Small intestine (tissue), 7 donors: ENCODE results near the gene SBSN. TPM values are rescaled to one million over a fixed set of nuclear protein-coding genes. Genes with fewer than 3 reads are reported as not detected.
A peak's percentile ranks its signal among the peaks of the same experiment; 100 is the strongest.

Experiments used
- DNase-seq, 2 donors: peaks; one replicate each; pipeline versions ENCODE4 v3.0.0 to v3.0.0-alpha.2; 2013
- FAIRE-seq: peaks from 2 replicates; lab custom pipeline; 2012; peaks lifted over from hg19 to GRCh38; lab: Jason Lieb, UNC
- H3K27ac ChIP-seq, 3 donors: one replicate each; pipeline ENCODE4 v1.5.1; 2013; ENCODE audit warnings: low read length in 2 of 3, mild to moderate bottlenecking in 2 of 3, control low read depth in 1 of 3, inconsistent platforms in 1 of 3, low read depth in 1 of 3, moderate library complexity in 1 of 3
- H3K27me3 ChIP-seq, 3 donors: one replicate each; pipeline ENCODE4 v1.6.1; 2013; ENCODE audit warnings: low read length in 3 of 3, inconsistent platforms in 1 of 3; ENCODE audit not compliant: control insufficient read depth in 3 of 3, insufficient read depth in 3 of 3
- H3K36me3 ChIP-seq, 3 donors: one replicate each; pipeline ENCODE4 v1.6.1; 2013; ENCODE audit warnings: low read length in 3 of 3, inconsistent platforms in 1 of 3, low read depth in 1 of 3, mild to moderate bottlenecking in 1 of 3, moderate library complexity in 1 of 3; ENCODE audit not compliant: control insufficient read depth in 3 of 3, insufficient read depth in 2 of 3
- H3K4me1 ChIP-seq, 3 donors: one replicate each; pipeline ENCODE4 v1.6.1; 2013; ENCODE audit warnings: low read length in 2 of 3, inconsistent platforms in 1 of 3, low read depth in 1 of 3, mild to moderate bottlenecking in 1 of 3, moderate library complexity in 1 of 3; ENCODE audit not compliant: control insufficient read depth in 3 of 3, insufficient read depth in 2 of 3
- H3K4me3 ChIP-seq, 3 donors: one replicate each; pipeline ENCODE4 v1.5.1; 2013; ENCODE audit warnings: low read length in 3 of 3, control low read depth in 1 of 3, inconsistent platforms in 1 of 3, low read depth in 1 of 3, mild to moderate bottlenecking in 1 of 3, moderate library complexity in 1 of 3
- H3K9me3 ChIP-seq, 2 donors: one replicate each; pipeline ENCODE4 v1.6.1; 2013; ENCODE audit warnings: low read depth in 1 of 2, low read length in 1 of 2; ENCODE audit not compliant: control insufficient read depth in 2 of 2, insufficient read depth in 1 of 2
- WGBS, 3 donors: extraction: QIAGEN DNeasy Blood & Tissue Kit; methylation state at CpG; one replicate each; pipeline ENCODE4 v1.1.7; 2013; 5-methylcytosine and 5-hydroxymethylcytosine counted together
- polyA plus RNA-seq, 4 donors: library from polyadenylated mRNA; stranded (reverse) in 3 of 4; unstranded in 1 of 4; fragments of 200-250 nt in 3 of 4; fragments of 120-200 nt in 1 of 4; gene quantifications; one replicate each; pipeline versions ENCODE4 v1.2.1 to v1.2.3, GENCODE V29; 2013
- donor health status: healthy with polysubstance abuse.
- donor health status: control.
- donor health status: control.
- donor health status: Bipolar disorder and iron deficiency.
- donor health status: healthy.

The SBSN gene
- polyA plus RNA-seq, 4 donors = 0.07 to 1.8 (median 0.54) TPM; not detected in 1

DNA sequence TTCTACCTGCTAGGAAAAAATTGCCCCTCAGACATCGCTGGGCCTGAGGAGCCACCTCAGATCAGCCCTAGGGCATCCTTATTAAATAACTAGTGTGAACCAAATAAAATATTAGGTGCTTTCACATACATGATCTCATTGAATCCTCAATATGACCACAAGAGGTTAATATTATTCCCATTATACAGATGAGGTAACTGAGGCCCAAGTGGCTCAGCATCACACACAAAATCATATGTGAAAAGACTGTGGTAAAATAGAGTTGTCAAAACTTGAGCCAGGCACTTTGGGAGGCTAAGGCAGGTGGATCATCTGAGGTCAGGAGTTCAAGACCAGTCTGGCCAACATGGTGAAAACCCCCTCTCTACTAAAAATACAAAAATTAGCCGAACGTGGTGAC lies 11.8 kb downstream of the SBSN start:
- no peaks in the 10 kb centered on the region for H3K9me3 ChIP-seq
- no peaks in the 10 kb centered on the region for H3K4me1 ChIP-seq
- 85 to 92% (median 89%) methylated on average over 3 of the region's 3 CpGs for WGBS, 3 donors
- FAIRE-seq = no peak
- no peaks in the 10 kb centered on the region for H3K36me3 ChIP-seq
- no peak for DNase-seq
- no peak overlapping the region for H3K4me3 ChIP-seq
- peaks cover 0 to 25% (median 8%) of the 10 kb centered on the region in 3 donors for H3K27me3 ChIP-seq
- H3K27ac ChIP-seq = no peak overlapping the region

DNA sequence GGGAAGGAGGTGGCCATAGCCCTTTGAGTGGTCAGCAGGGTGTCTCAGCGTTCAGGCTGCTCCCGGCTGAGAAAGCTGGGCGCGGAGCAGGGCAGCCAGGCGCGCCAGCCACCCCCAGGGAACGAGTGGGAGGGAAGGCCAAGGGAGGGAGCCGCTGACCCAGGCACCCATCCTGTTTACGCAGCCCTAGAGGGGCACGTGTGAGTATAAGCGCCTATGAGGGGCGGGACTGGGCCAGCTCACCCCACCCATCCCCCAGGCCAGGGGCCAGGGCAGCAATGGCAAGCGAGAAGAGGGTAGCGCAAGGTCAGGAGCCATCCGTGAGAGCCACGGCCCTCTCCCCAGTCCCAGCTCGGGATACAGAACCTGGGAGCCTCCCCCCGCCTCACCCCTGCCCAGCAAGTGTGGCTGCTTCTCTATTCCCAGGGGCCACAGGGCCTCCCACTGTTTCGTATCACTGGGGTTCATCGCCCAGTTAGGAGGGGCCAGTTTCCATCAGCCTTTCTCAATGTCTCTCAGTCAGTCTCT lies 13.8 kb downstream of the SBSN start:
- Histone ChIP-seq H3K36me3 (no peaks in the 10 kb centered on the region), H3K4me1 (peaks cover 0 to 5% (median 0%) of the 10 kb centered on the region in 3 donors), H3K4me3 (no peak overlapping the region), H3K27ac (no peak overlapping the region), H3K27me3 (peaks cover 0 to 37% (median 13%) of the 10 kb centered on the region in 3 donors), H3K9me3 (no peaks in the 10 kb centered on the region)
- WGBS, 3 donors = 24 to 26% (median 25%) methylated on average over 20 of the region's 20 CpGs
- DNase-seq (no peak), FAIRE-seq (no peak)

DNA sequence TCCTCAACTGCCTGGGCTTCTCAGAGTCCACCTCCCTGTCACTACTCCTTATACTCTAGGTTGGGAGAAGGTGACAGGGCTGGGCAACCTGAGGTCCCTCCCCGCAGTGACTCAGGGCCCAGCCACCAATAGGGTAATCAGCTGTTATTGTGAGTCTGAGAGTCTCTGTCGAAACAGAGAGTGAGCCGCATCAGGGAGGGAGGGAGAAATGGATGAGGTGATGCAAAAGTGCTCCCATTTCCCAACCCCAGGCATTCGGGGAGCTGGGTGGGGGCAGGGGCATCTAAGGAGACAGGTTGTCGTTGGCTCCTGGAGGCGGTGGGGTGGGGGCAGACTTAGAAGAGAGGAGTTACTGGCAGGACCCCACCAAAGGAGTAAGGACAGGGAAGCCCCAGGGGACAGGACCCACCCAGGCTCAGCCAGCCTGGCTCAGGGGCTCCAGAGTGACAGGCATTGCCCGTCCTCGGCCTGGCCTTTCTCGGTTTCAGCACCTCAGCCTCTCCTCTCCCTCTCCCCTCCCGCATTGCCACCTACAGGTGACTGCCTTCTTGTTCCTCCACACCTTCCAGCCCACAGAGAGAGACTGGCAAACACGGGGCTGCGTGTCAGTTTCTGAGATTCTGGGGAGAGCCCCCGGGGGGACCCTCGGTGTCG lies 14.4 kb downstream of the SBSN start, which contains the start of gene DMKN:
DMKN (minus strand) TSS at position 22 of the 654 bp plus-strand sequence. CDS start 174 bp downstream, outside the sequence.
- no peak within 1 kb of the TSS for H3K4me3 ChIP-seq
- H3K27me3 ChIP-seq = peaks cover 0 to 37% (median 11%) of the 10 kb centered on the region in 3 donors
- H3K36me3 ChIP-seq = no peaks in the 10 kb centered on the region
- 18 to 22% (median 22%) methylated on average over 14 to 15 of the region's 15 CpGs for WGBS, 3 donors
- FAIRE-seq (no peak), DNase-seq (peak in 1 of 2 donors; percentile 16)
- H3K9me3 ChIP-seq = no peaks in the 10 kb centered on the region
- H3K4me1 ChIP-seq = peaks cover 0 to 6% (median 0%) of the 10 kb centered on the region in 3 donors
- no peak within 1 kb of the TSS for H3K27ac ChIP-seq

DNA sequence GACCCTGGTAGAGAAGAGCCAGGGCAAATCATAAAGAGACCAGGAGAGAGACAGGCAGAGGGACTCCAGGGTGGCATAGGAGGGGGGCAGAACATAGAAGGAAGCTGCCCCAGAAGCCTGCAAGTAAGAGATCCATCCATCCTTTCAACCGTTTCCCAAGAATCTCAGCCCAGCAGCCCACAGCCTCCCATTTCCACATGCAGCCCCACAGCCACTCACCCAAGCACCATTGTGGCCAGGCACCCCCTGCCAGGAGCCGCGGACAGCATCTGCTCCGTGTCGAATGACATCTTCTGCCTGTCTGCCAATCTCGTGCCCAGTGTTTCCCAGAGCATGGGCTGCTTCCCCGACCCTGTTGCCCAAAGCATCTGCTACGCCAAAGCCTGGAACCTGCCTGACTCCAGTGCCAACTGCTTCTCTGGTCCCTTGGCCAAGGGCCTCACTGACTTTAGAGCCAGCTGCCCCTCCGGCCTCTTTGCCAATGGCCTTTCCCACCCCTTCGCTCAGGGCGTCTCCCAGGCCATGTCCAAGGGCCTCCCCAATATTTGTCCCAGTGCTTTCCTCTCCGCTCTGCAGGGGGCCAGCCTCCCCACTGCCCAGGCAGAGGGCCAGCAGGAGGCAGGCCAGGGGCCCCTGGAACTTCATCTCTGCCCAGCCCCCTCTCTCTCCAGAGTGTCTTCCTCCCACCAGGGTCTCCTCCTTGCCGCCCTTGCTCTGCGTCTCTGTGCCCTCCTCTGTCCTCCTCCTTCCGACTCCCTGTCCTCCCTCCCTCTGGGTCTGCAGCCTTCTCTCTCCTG lies 15.1 kb downstream of the SBSN start:
- H3K27me3 ChIP-seq = peaks cover 0 to 37% (median 11%) of the 10 kb centered on the region in 3 donors
- H3K27ac ChIP-seq = no peak overlapping the region
- H3K4me3 ChIP-seq = no peak overlapping the region
- H3K9me3 ChIP-seq = no peaks in the 10 kb centered on the region
- FAIRE-seq (no peak), DNase-seq (no peak)
- 76 to 82% (median 81%) methylated on average over 14 to 15 of the region's 15 CpGs for WGBS, 3 donors
- peaks cover 0 to 6% (median 0%) of the 10 kb centered on the region in 3 donors for H3K4me1 ChIP-seq
- H3K36me3 ChIP-seq = no peaks in the 10 kb centered on the region

DNA sequence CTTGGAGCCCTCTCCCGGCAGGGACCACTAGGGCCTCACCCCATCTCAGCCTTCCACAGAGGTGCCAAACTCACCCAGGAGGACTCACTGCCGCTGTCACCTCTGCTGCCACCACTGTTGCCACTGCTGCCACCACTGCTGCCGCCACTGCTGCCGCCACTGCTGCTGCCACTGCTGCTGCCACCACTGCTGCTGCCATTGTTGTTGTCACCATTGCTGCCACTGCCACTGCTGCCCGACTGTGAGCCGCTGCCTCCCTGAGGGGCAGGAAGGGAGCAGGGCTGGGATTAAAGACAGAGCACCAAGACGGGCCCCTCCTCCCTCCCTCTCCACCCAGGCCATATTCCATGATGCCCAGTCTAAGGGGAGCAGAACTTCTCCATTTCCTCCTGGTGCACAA lies 16.8 kb downstream of the SBSN start:
- H3K27me3 ChIP-seq = peaks cover 0 to 37% (median 13%) of the 10 kb centered on the region in 3 donors
- no peak for FAIRE-seq
- no peak overlapping the region for H3K27ac ChIP-seq
- 67 to 73% (median 73%) methylated on average over 5 to 7 of the region's 7 CpGs for WGBS, 3 donors
- H3K4me1 ChIP-seq = peaks cover 0 to 6% (median 0%) of the 10 kb centered on the region in 3 donors
- H3K9me3 ChIP-seq = no peaks in the 10 kb centered on the region
- H3K36me3 ChIP-seq = peaks cover 0 to 2% (median 0%) of the 10 kb centered on the region in 3 donors
- H3K4me3 ChIP-seq = no peak overlapping the region
- DNase-seq = no peak

DNA sequence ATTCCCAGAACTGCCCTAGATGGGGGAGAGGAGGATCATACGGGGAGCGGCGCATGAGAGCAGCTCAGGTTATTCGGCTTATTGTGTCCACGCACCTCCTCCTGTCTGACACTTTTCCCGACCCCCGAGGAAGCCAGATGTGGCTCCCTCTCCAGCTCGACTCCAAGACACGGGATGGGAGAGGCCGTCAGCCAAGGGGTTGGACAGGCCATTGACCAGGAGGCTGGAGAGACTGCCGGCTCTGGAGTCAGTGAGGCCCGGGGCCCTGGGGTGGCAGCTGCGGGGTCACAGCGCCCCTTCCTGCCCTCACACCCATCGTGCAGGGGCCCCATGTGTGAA lies 17.5 kb downstream of the SBSN start:
- H3K27me3 ChIP-seq = peaks cover 0 to 37% (median 13%) of the 10 kb centered on the region in 3 donors
- 5 to 13% (median 9%) methylated on average over 14 to 15 of the region's 15 CpGs for WGBS, 3 donors

DNA sequence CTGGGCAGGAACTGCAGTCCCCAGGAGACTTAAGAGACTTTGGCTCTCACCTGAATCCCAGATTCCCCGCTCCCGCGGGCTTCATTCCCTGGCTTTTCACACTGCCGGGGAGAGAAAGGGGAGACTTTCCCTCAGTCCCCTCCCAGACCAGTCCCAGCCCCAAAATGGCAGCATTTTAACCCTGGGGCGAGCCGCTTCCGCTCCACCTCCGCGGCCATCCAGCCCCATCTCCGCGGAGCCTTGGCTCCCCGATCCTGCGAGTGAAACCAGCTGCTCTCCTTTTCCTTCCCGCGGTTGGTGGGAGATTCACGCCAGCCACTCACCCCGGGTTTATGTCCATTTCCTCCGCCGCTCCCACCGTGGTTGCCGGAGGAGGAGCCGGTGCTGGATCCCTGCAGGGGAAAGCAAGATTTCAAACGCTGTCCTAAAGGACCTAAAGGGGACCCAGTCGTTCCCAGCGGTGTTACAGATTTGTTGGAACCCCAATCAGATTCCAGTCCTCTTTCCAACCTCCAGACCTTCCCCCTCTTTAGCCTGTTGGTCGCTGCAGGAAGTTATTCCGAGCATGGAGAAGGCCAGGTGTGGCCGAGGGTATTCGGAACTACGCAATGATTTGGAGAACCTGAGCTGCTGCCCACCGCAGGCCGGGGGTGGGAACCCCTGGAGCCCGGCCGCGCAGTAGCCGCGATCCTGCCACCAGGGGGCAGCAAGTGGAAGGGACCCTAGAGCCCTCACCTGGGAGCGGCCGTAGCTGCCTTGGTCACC lies 18.1 kb downstream of the SBSN start:
- Histone ChIP-seq H3K4me1 (peaks cover 0 to 6% (median 0%) of the 10 kb centered on the region in 3 donors), H3K27ac (peak overlapping the region in 2 of 3 donors; percentile 23 to 67), H3K36me3 (peaks cover 0 to 9% (median 0%) of the 10 kb centered on the region in 3 donors), H3K27me3 (peaks cover 0 to 37% (median 13%) of the 10 kb centered on the region in 3 donors), H3K4me3 (peak overlapping the region in 1 of 3 donors; percentile 52), H3K9me3 (no peaks in the 10 kb centered on the region)
- peak; percentile 66 to 92 for DNase-seq
- FAIRE-seq = no peak
- whole genome bisulfite sequencing, 3 donors = 0 to 3% (median 1%) methylated on average over 37 to 39 of the region's 39 CpGs

More for the DNA sequence above, 17.5 kb downstream of the SBSN start:
- no peak overlapping the region for H3K27ac ChIP-seq
- no peaks in the 10 kb centered on the region for H3K9me3 ChIP-seq
- peaks cover 0 to 6% (median 0%) of the 10 kb centered on the region in 3 donors for H3K4me1 ChIP-seq
- FAIRE-seq (no peak), DNase-seq (no peak)
- H3K36me3 ChIP-seq = peaks cover 0 to 3% (median 0%) of the 10 kb centered on the region in 3 donors
- peak overlapping the region in 1 of 3 donors; percentile 52 for H3K4me3 ChIP-seq
